OCI-LY7 (cell line): ENCODE data around the gene PPY. TPM values are rescaled to one million over a fixed set of nuclear protein-coding genes. Genes with fewer than 3 reads are reported as not detected.

Source experiments
- BruUV-seq: library from RNA; stranded (reverse); fragments of 400-500 nt; replicated peaks from 2 replicates; lab custom pipeline; 2021; lab: Mats Ljungman, UMichigan
- CTCF ChIA-PET: fragments of 300-600 bp; sonication (Branson Sonifier 250); formaldehyde crosslinking; loops from one replicate; lab custom pipeline; 2022; ENCODE audit warnings: antibody characterized with exemption; ENCODE audit not compliant: unreplicated experiment; lab: Charles Lee
- POLR2A ChIA-PET: fragments of 300-600 bp; sonication (Branson Sonifier 250); formaldehyde crosslinking; loops from one replicate; lab custom pipeline; 2022; ENCODE audit warnings: antibody characterized with exemption; lab: Charles Lee
- DNase-seq: peaks from one replicate; pipeline ENCODE4 v3.0.0-alpha.2; 2015; ENCODE audit warnings: low spot score
- H2AFZ ChIP-seq: fragments of 200-600 bp; sonication (generic), shearing (Covaris generic); 2 replicates; pipeline ENCODE4 v1.6.1; 2014; ENCODE audit warnings: mild to moderate bottlenecking, antibody characterized with exemption, low read length, moderate library complexity
- H3K27ac ChIP-seq: fragments of 200-600 bp; sonication (generic); 2 replicates; pipeline ENCODE4 v1.5.1; 2014; ENCODE audit warnings: mixed run types, low read depth, mild to moderate bottlenecking, moderate library complexity, low read length, inconsistent platforms; ENCODE audit not compliant: poor library complexity, severe bottlenecking
- H3K36me3 ChIP-seq: fragments of 200-600 bp; sonication (generic); 2 replicates; pipeline ENCODE4 v1.6.1; 2014; ENCODE audit warnings: mild to moderate bottlenecking, antibody characterized with exemption, low read length, moderate library complexity, mixed read lengths; ENCODE audit not compliant: insufficient read depth
- H3K4me1 ChIP-seq: fragments of 200-600 bp; sonication (generic); 2 replicates; pipeline ENCODE4 v1.5.1; 2014; ENCODE audit warnings: mild to moderate bottlenecking, low read length; ENCODE audit not compliant: insufficient read depth, poor library complexity, severe bottlenecking
- H3K4me2 ChIP-seq: fragments of 200-600 bp; sonication (generic); 2 replicates; pipeline ENCODE4 v1.6.1; 2014; ENCODE audit warnings: mild to moderate bottlenecking, low read length
- H3K4me3 ChIP-seq: fragments of 200-600 bp; sonication (generic); 2 replicates; pipeline ENCODE4 v1.5.1; 2014; ENCODE audit warnings: mild to moderate bottlenecking, low read depth, low read length; ENCODE audit not compliant: poor library complexity, severe bottlenecking
- H3K79me2 ChIP-seq: fragments of 200-600 bp; sonication (generic); 2 replicates; pipeline ENCODE4 v1.6.1; 2016; ENCODE audit warnings: low read depth, mild to moderate bottlenecking, low read length, moderate library complexity, mixed read lengths; ENCODE audit not compliant: insufficient read depth
- H3K9me2 ChIP-seq: fragments of 200-600 bp; sonication (generic); 2 replicates; pipeline ENCODE4 v1.6.1; 2016; ENCODE audit warnings: mild to moderate bottlenecking, low read length, mixed read lengths; ENCODE audit not compliant: insufficient read depth
- H3K9me3 ChIP-seq: fragments of 200-600 bp; sonication (generic); 2 replicates; pipeline ENCODE4 v1.6.1; 2014; ENCODE audit warnings: mild to moderate bottlenecking, mixed run types, low read length, mixed read lengths
- H4K20me1 ChIP-seq: fragments of 200-600 bp; sonication (generic); 2 replicates; pipeline ENCODE4 v1.6.1; 2014; ENCODE audit warnings: mild to moderate bottlenecking, antibody characterized with exemption, low read length, moderate library complexity, mixed read lengths; ENCODE audit not compliant: insufficient read depth
- EZH2phosphoT487 ChIP-seq: fragments of 200-600 bp; sonication (generic); IDR thresholded peaks from 2 replicates; pipeline ENCODE4 v1.6.1; 2018; ENCODE audit warnings: low read depth, borderline replicate concordance, mild to moderate bottlenecking, mixed run types, antibody characterized with exemption, low read length, moderate library complexity, mixed read lengths
- intact Hi-C: fragments of 100-400 bp; cut with micrococcal nuclease; formaldehyde crosslinking; loops from one replicate; pipeline ENCODE4 v1.10.0; 2022; ENCODE audit not compliant: unreplicated experiment
- total RNA-seq, 2 experiments: library from RNA; depleted of rRNA in 1 of 2; stranded (reverse); fragments of >200 nt in 1 of 2; shearing (Covaris generic) in 1 of 2; gene quantifications; 2 replicates each; pipeline ENCODE4 v1.2.3, GENCODE V29; 2014 to 2022
- TF ChIP-seq, protein P1 (sequence below): fragments of 200-600 bp; sonication (generic); conservative IDR thresholded peaks from 2 replicates; pipeline ENCODE4 v1.5.1; 2014; ENCODE audit warnings: mild to moderate bottlenecking, antibody characterized with exemption, low read length, moderate library complexity, mixed read lengths

Gene PPY
- total RNA-seq, 2 experiments from 2014 or later: not detected

DNA sequence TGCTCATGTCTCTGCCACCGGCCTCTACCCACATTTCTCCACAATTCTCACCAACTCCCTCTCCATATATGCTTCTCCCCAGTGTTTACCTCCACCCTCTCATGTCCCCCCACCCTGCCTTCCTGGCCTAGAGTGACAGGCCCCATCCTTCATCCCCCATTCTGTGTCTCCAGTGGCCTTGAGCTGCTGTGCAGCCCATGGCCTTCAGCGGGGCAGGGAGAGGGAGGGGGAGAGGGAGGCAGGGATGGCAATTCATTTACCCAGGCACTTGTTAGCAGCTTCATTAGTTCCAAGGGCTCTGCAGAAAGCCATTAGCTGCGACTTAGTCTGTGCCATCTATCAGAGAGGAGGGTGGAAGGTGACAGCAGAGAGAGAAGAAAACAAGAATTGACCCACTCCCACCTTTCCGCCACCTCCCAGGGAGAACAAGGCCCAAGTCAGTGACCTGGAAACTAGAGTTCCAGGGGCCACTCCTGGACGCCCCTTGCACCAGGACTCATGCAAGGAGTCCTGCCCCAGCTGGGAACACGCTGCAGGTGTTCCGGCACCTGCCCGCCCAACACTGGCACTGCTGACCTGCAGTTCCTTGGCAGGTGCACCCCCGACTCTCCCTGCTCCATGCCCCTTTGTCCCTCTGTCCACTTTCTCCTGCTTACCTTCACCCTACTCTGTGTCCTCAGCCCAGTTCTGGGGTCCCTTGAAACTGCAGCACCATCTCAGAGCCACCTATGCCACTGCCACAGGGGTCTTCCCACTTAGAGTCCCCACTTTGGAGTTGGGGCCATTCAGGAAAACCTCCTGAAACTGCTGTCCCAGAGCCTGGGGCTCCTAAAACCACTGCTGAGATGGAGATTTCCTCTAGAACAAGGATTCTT is 34.9 kb upstream of the PPY start:
- no peak for DNase-seq
- no peaks in the 10 kb centered on the region for H3K9me2 ChIP-seq
- no peaks in the 10 kb centered on the region for H4K20me1 ChIP-seq
- no peaks in the 10 kb centered on the region for H3K36me3 ChIP-seq
- H2AFZ ChIP-seq: no peak overlapping the region
- ChIA-PET CTCF (no interaction called here), POLR2A (no interaction called here)
- no TSS peak for BruUV-seq
- H3K4me3 ChIP-seq: no peak overlapping the region
- intact Hi-C loops: no loop called here
- H3K4me2 ChIP-seq: no peak overlapping the region
- no peak for TF ChIP-seq EZH2phosphoT487
- TF ChIP-seq, protein P1, sequence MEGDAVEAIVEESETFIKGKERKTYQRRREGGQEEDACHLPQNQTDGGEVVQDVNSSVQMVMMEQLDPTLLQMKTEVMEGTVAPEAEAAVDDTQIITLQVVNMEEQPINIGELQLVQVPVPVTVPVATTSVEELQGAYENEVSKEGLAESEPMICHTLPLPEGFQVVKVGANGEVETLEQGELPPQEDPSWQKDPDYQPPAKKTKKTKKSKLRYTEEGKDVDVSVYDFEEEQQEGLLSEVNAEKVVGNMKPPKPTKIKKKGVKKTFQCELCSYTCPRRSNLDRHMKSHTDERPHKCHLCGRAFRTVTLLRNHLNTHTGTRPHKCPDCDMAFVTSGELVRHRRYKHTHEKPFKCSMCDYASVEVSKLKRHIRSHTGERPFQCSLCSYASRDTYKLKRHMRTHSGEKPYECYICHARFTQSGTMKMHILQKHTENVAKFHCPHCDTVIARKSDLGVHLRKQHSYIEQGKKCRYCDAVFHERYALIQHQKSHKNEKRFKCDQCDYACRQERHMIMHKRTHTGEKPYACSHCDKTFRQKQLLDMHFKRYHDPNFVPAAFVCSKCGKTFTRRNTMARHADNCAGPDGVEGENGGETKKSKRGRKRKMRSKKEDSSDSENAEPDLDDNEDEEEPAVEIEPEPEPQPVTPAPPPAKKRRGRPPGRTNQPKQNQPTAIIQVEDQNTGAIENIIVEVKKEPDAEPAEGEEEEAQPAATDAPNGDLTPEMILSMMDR: no peak
- H3K27ac ChIP-seq: no peak overlapping the region
- no peaks in the 10 kb centered on the region for H3K4me1 ChIP-seq
- H3K9me3 ChIP-seq: no peaks in the 10 kb centered on the region
- no peaks in the 10 kb centered on the region for H3K79me2 ChIP-seq

DNA sequence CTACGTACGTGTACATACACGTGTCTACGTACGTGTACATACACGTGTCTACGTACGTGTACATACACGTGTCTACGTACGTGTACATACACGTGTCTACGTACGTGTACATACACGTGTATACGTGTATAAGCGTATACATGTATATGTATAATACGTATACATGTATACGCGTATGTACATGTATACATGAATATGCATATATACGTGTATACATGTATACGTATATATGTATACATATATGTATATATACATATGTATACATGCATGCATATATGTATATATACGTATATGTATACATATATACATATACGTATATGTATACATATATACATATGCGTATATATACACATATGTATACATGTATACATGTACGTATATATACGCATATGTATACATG is 33.6 kb upstream of the PPY start:
- no TSS peak for BruUV-seq
- H3K79me2 ChIP-seq: no peaks in the 10 kb centered on the region
- no peaks in the 10 kb centered on the region for H4K20me1 ChIP-seq
- ChIA-PET POLR2A (no interaction called here), CTCF (no interaction called here)
- H3K9me3 ChIP-seq: no peaks in the 10 kb centered on the region
- intact Hi-C loops: no loop called here
- H3K27ac ChIP-seq: no peak overlapping the region
- no peak for TF ChIP-seq EZH2phosphoT487
- TF ChIP-seq, protein P1: no peak
- H3K36me3 ChIP-seq: no peaks in the 10 kb centered on the region
- no peak overlapping the region for H3K4me2 ChIP-seq
- no peaks in the 10 kb centered on the region for H3K9me2 ChIP-seq
- no peak overlapping the region for H2AFZ ChIP-seq
- no peak for DNase-seq
- no peaks in the 10 kb centered on the region for H3K4me1 ChIP-seq
- no peak overlapping the region for H3K4me3 ChIP-seq
